ENCODE results near the gene CENPC. TPM values are rescaled to one million over a fixed set of nuclear protein-coding genes. Genes with fewer than 3 reads are reported as not detected.
"Not testable (repeated sequence)": the region's sequence is repeated elsewhere in the genome, so short reads cannot be mapped to it uniquely, and the experiment has no call there.

The CENPC gene
- polyA plus RNA-seq, 1 of the 3 experiments (the other 2 are of a cell fraction) = 2.2 TPM

DNA sequence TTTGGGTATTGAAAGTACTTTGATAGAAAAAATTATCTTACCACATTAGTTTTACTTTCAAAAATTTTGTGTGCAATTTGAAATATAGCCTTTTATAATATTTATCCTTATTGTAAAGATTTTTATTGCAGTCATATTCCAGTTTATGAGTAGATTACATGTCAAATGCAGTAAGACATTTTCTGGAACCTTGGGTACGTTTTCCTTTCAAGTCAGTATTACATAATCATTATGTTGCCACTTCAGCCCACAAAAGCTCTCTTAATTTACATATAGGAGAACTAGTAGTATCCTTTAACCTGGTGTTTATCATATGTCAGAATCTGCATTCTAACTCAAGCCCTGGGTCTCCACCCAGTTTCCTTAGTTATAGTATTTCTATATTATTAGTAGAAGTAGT, 98.5 kb downstream of the CENPC start (continued):
- TF ChIP-seq MXI1 (IDR thresholded peaks at IDR 0.05; ENCODE audit: low read depth, low read length) = no peak

GRCh38 chr4:67445881-67446280, 99.4 kb downstream of the CENPC start:
- H3K4me1 ChIP-seq (ENCODE audit: control insufficient read depth in 1 of 2, insufficient read depth in 2 of 2, low read depth in 1 of 2, low read length in 1 of 2); H3K27me3 ChIP-seq (ENCODE audit: insufficient read depth); H3K9me2 ChIP-seq; H3K27ac ChIP-seq (ENCODE audit: low read depth in 2 of 2, low read length in 1 of 2); H3K4me3 ChIP-seq (ENCODE audit: low read depth in 2 of 2, low read length in 1 of 2); H3F3A ChIP-seq (replicated peaks; ENCODE audit: insufficient read depth); CTCF ChIA-PET; H3K9me3 ChIP-seq; POLR2A ChIA-PET; H2AFZ ChIP-seq (ENCODE audit: low read depth); DNase-seq; H3K9ac ChIP-seq; H3K79me2 ChIP-seq (ENCODE audit: insufficient read depth); H4K20me1 ChIP-seq (ENCODE audit: insufficient read depth); H3K4me2 ChIP-seq: not testable (repeated sequence)
- 97% methylated on average over 25 of the region's 25 CpGs for WGBS (ENCODE audit: low lambda C conversion rate)
- H3K36me3 ChIP-seq (replicated peaks in 1 of 2; ENCODE audit: control insufficient read depth in 1 of 2, insufficient read depth in 2 of 2, low read length in 1 of 2) = peaks cover 0 to 15% of the 10 kb centered on the region in 2 experiments

- no peaks in the 10 kb centered on the region for H3K79me2 ChIP-seq (ENCODE audit: insufficient read depth)
- POLR2A ChIA-PET = no interaction called here
- H3K4me3 ChIP-seq (ENCODE audit: low read depth in 2 of 2, low read length in 1 of 2) = no peak overlapping the region
- no peak overlapping the region for H3K27ac ChIP-seq (ENCODE audit: low read depth in 2 of 2, low read length in 1 of 2)
- CTCF ChIA-PET = interaction anchor here (0.9 kb wide), 1 partner anchor 45 kb away, joined by 3 read pairs; no protein-coding TSS in a partner anchor
- peaks cover 0 to 5% of the 10 kb centered on the region in 2 experiments for H3K36me3 ChIP-seq (replicated peaks in 1 of 2; ENCODE audit: control insufficient read depth in 1 of 2, insufficient read depth in 2 of 2, low read length in 1 of 2)
- no peaks in the 10 kb centered on the region for H3F3A ChIP-seq (replicated peaks; ENCODE audit: insufficient read depth)
- WGBS (ENCODE audit: low lambda C conversion rate) = 91% methylated on average over 4 of the region's 4 CpGs
- H2AFZ ChIP-seq (ENCODE audit: low read depth) = no peak overlapping the region
- DNase-seq = no peak
- no peaks in the 10 kb centered on the region for H3K27me3 ChIP-seq (ENCODE audit: insufficient read depth)
- H3K9me2 ChIP-seq = no peaks in the 10 kb centered on the region
- H3K9me3 ChIP-seq = no peaks in the 10 kb centered on the region
- TF ChIP-seq, protein P1, sequence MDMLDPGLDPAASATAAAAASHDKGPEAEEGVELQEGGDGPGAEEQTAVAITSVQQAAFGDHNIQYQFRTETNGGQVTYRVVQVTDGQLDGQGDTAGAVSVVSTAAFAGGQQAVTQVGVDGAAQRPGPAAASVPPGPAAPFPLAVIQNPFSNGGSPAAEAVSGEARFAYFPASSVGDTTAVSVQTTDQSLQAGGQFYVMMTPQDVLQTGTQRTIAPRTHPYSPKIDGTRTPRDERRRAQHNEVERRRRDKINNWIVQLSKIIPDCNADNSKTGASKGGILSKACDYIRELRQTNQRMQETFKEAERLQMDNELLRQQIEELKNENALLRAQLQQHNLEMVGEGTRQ (IDR thresholded peaks at IDR 0.05; ENCODE audit: borderline replicate concordance, low read depth, low read length) = no peak
- no peak for TF ChIP-seq FOXM1 (IDR thresholded peaks at IDR 0.05; ENCODE audit: low read depth)
- no peak for TF ChIP-seq NRF1 (IDR thresholded peaks at IDR 0.05; ENCODE audit: low read depth, low read length)
- no peak for TF ChIP-seq TCF12 (IDR thresholded peaks at IDR 0.05)
- no peak for TF ChIP-seq RAD21 (IDR thresholded peaks at IDR 0.05; ENCODE audit: low read length)
- no peak for TF ChIP-seq CHD2 (IDR thresholded peaks at IDR 0.05; ENCODE audit: low read length, partially characterized antibody)
- no peak for TF ChIP-seq JUND (IDR thresholded peaks at IDR 0.05)
- TF ChIP-seq, protein P2, sequence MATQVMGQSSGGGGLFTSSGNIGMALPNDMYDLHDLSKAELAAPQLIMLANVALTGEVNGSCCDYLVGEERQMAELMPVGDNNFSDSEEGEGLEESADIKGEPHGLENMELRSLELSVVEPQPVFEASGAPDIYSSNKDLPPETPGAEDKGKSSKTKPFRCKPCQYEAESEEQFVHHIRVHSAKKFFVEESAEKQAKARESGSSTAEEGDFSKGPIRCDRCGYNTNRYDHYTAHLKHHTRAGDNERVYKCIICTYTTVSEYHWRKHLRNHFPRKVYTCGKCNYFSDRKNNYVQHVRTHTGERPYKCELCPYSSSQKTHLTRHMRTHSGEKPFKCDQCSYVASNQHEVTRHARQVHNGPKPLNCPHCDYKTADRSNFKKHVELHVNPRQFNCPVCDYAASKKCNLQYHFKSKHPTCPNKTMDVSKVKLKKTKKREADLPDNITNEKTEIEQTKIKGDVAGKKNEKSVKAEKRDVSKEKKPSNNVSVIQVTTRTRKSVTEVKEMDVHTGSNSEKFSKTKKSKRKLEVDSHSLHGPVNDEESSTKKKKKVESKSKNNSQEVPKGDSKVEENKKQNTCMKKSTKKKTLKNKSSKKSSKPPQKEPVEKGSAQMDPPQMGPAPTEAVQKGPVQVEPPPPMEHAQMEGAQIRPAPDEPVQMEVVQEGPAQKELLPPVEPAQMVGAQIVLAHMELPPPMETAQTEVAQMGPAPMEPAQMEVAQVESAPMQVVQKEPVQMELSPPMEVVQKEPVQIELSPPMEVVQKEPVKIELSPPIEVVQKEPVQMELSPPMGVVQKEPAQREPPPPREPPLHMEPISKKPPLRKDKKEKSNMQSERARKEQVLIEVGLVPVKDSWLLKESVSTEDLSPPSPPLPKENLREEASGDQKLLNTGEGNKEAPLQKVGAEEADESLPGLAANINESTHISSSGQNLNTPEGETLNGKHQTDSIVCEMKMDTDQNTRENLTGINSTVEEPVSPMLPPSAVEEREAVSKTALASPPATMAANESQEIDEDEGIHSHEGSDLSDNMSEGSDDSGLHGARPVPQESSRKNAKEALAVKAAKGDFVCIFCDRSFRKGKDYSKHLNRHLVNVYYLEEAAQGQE (IDR thresholded peaks at IDR 0.05; ENCODE audit: low read depth, low read length) = no peak
- TF ChIP-seq RFX5 (IDR thresholded peaks at IDR 0.05; ENCODE audit: low read length) = no peak
- no peak for TF ChIP-seq SMC3 (IDR thresholded peaks at IDR 0.05; ENCODE audit: low read depth, low read length)
- TF ChIP-seq FOXJ3 (CRISPR knock-in tag; IDR thresholded peaks at IDR 0.05) = no peak
- TF ChIP-seq PBX3 (IDR thresholded peaks at IDR 0.05) = no peak
- no peak for TF ChIP-seq SIN3A (IDR thresholded peaks at IDR 0.05; ENCODE audit: borderline replicate concordance, low read depth, low read length)
- no peak for TF ChIP-seq GATA2 (CRISPR knock-in tag; IDR thresholded peaks at IDR 0.05)
- no peak for TF ChIP-seq GABPA (IDR thresholded peaks at IDR 0.05; ENCODE audit: low read depth)
- TF ChIP-seq, protein P3, sequence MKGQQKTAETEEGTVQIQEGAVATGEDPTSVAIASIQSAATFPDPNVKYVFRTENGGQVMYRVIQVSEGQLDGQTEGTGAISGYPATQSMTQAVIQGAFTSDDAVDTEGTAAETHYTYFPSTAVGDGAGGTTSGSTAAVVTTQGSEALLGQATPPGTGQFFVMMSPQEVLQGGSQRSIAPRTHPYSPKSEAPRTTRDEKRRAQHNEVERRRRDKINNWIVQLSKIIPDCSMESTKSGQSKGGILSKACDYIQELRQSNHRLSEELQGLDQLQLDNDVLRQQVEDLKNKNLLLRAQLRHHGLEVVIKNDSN (IDR thresholded peaks at IDR 0.05; ENCODE audit: borderline replicate concordance, low read depth) = no peak
- TF ChIP-seq MXI1 (IDR thresholded peaks at IDR 0.05; ENCODE audit: low read depth, low read length) = no peak
- TF ChIP-seq RXRA (IDR thresholded peaks at IDR 0.05; ENCODE audit: borderline replicate concordance, low read depth) = no peak
- TF ChIP-seq TAF1 (IDR thresholded peaks at IDR 0.05; ENCODE audit: borderline replicate concordance, low read depth, low read length) = no peak
- no peaks in the 10 kb centered on the region; a peak in 1 of 4 replicates for H3K4me1 ChIP-seq (ENCODE audit: control insufficient read depth in 1 of 2, insufficient read depth in 2 of 2, low read depth in 1 of 2, low read length in 1 of 2)
- no peaks in the 10 kb centered on the region for H4K20me1 ChIP-seq (ENCODE audit: insufficient read depth)
- no peak overlapping the region for H3K4me2 ChIP-seq
- no peak overlapping the region for H3K9ac ChIP-seq
These were observed 106.3 kb downstream of the CENPC start for GRCh38 chr4:67438975-67439374.

Data from SK-N-SH (cell line).